Stimulated activated naive CD4-positive, alpha-beta T cell (primary cell): Measurements from ENCODE around the gene CACNA2D3.
"Not testable (repeated sequence)": the region's sequence is repeated elsewhere in the genome, so short reads cannot be mapped to it uniquely, and the experiment has no call there.

ENCODE experiments used
- DNase-seq, 6 experiments: peaks; one replicate each; lab custom pipeline; 2025; lab: John Stamatoyannopoulos, UW

Gene CACNA2D3

DNA sequence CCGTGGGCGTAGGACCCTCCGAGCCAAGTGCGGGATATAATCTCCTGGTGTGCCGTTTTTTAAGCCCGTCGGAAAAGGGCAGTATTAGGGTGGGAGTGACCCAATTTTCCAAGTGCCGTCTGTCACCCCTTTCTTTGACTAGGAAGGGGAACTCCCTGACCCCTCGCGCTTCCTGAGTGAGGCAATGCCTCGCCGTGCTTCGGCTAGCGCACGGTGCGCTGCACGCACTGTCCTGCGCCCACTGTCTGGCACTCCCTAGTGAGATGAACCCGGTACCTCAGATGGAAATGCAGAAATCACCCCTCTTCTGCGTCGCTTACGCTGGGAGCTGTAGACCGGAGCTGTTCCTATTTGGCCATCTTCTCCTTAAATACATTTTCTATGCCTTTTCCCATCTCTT, 342.2 kb downstream of the CACNA2D3 start:
- not testable (repeated sequence) for DNase-seq

DNA sequence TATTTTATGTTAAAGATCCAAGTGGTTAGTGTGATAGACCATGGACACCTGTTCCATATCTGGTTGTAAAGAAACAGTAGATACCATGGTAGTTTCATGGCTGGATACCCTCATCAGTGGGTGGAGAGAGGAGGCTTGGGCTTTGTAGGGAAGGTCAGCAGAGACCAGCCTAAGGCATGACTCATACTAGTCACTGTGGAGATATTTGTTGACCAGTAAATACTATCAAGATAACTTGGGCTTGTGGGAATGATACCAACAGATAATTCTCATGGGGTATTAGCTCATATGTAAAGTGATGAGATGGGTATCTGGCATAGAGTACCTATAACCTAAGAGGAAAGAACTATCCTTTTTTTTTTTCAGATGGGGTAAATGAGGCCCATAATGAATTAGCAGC, 354.5 kb downstream of the CACNA2D3 start:
- DNase-seq = no peak

- DNase-seq = no peak
Observed at GRCh38 chr3:54481606-54482365, 359.4 kb downstream of the CACNA2D3 start.

DNA sequence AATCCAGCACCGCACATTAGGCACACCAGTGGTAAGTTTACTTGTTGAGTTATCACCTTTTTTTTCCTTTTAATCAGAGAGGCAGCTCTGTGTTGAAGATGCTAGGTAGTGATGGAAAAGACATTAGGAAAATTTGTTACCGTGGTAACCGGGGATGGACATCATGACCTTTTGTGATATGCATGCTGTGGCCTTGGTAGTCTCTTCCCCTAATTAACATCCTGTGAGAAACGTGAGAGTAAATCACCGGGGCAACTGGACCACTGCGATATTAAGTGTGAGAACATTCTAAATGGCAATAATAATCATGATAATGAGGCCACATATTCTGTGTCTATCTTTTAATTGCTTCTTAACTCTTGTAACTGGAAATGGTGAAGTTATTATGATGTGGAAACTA, 362.0 kb downstream of the CACNA2D3 start:
- no peak for DNase-seq

- DNase-seq = no peak
Observed at GRCh38 chr3:54486317-54486716, 364.0 kb downstream of the CACNA2D3 start.

DNA sequence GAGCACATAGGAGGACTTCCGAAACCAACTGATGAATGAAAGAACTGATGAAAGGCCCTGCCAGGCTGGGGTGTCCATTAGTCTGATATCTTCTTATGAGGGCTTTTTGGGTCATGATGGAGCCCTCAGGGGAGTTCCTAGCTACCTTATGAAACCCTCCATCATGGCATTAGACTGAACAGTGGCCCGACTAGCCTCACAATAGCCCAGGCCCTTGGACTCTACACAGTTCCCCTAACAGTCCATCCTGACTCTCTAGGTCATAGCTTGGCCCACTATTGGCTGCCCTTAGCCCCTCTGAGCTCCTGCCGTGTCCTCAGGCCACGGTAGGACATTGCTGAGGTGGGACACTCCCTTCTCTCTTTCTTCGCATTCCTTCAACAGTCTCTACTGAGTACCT, 365.9 kb downstream of the CACNA2D3 start:
- no peak for DNase-seq

DNA sequence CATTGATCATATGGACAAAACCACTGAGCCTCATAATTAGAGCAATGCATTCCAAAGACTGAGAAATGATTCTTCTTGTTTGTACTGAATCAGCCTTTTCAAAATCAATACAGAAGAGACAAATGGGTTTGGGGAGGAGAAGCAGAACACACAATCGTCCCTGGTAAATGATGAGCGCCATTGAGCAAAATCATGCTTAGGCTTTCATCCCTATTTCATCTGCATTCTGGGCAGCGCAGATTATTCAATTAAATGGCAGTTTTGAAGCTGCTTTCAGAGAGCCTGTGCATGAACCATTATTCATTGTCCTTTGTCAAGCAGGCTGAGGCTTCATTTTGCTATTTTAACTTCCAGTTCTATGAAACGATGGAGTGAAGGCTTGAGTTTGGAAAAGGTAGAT, 371.9 kb downstream of the CACNA2D3 start:
- no peak for DNase-seq

GRCh38 chr3:54506603-54507002, 384.3 kb downstream of the CACNA2D3 start:
- no peak for DNase-seq

GRCh38 chr3:54507876-54508460, 385.6 kb downstream of the CACNA2D3 start:
- DNase-seq = no peak

DNA sequence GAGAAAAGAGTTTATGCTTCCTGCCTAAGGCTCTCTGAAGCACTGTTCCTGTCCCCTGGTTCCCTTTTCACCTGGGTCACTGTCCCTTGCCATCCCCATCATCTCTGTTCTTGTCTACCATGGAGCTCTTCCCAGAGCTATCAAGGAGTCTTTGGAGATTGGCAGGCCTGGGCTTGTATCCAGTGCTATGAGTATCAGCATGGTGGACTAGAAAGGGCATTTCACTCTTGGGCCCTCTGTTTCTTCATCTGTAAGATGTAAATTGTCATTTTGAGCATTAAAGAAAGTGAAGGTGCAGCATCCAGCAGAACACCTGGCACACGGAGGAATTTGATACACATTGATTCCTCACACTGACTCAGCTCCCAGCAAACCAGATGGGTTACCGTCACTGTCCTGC, 388.2 kb downstream of the CACNA2D3 start:
- DNase-seq = no peak

- DNase-seq = no peak
Observed at GRCh38 chr3:54511766-54512365, 389.5 kb downstream of the CACNA2D3 start.

DNA sequence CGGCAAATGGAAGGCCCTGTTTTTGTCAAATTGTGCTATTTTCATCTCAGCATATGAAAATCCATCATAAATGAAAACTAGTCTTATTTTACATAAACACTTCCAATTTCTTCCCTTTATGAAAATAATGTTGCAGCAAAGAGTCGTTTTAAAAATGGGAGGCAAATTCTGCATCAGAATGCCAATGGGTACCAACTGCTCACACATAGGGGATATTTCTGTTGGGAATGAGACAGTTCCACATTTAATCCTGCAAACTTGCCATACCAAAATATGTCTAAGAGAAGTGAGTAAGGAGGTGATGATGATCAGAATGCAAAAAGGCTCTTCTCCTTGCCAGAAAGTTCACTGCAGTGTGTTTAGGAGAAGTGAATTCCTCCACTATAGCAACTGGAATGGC, 391.7 kb downstream of the CACNA2D3 start:
- no peak for DNase-seq

DNA sequence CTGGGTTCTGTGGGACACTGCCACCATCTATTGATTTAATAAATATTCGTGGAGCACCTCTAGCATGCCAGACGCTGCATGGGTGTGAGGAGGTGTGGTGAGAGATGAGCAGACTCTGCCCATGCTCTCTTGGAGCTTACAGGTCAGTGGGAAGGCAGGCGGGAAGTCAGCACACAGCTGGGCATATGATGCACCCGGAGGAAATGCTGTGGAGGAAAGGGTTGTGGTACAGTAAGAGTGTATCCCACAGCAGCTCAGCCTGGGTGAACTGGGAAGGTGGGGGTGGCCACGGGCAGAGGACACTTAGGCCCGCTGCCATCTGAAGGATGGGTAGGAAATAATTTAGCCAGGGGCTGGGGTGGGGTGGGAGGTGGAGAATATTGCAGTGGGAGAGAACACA, 392.1 kb downstream of the CACNA2D3 start:
- DNase-seq = no peak

- DNase-seq = no peak
Observed at GRCh38 chr3:54515441-54516213, 393.3 kb downstream of the CACNA2D3 start.

GRCh38 chr3:54517424-54517823, 395.1 kb downstream of the CACNA2D3 start:
- no peak for DNase-seq

DNA sequence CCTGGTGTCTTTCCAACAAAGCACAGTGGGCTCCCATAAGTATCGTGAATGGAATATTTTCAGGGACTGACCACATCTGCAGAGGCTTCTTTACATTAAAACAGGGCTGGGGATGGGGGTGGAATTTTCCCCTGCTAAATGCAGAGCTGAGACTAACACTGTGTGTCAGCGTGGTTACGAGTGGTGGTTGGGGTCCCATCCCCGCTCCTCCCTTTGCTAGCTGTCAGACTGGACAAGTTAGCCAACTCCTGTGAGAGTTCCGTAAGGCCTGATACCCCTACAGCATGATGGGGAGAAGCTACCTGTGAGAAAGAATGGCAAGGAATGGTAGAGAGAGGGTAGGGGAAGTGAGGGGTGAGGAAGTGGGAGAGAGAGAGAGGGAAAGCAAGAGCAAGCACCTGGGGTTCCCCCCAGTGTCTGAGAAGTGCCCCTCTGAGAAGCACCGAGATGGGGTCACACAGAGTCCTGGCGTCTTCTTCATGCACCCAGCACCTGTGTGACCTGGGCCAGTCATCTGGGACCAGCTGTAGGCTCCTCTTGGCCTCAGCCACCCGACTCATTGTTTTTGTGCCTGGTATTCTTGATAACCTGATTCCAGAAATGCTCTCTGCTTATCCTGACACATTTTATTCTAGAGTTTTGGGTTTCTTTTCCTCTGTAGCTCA, 395.8 kb downstream of the CACNA2D3 start:
- no peak for DNase-seq

- no peak for DNase-seq
Observed at GRCh38 chr3:54519493-54519892, 397.1 kb downstream of the CACNA2D3 start.

DNA sequence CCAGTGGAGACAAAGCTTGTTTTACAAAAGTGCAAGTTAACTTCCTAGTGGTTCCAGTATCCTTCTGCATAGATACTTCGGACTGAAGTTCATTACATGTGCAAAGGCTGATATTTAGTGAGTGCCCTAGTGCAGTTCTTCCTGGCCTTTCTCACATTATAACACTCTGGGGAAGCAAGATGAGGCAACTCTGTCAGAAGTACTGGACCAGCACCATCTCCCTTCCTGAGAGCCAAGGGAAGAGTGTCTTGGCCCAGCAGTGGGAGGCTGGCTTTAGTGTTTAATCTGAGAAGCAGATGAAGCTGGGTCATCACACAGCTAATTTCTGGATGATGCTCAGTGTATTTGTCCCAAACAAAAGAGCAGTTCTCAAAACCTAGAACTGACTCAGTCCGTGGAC, 397.7 kb downstream of the CACNA2D3 start:
- no peak for DNase-seq

GRCh38 chr3:54527521-54527920, 405.2 kb downstream of the CACNA2D3 start:
- no peak for DNase-seq

DNA sequence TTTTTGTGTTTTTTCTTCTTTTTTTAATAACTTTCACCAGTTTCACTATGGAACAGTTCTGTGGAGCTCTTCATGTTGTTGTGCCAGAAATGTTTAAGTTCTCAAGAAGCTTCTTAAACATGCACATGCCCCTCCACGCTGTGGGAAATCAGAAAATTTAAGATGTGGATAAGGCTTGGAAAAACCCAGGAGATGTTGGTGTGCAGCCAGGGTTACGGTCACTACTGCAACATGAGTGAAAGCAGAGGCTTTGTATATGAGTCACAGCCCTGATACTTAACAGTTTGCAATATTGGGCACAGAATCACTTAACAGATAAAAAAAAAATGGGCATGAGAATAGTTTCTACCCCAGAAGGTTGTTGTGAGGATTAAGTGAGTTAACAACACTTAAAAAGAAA, 405.6 kb downstream of the CACNA2D3 start:
- DNase-seq = no peak

GRCh38 chr3:54528668-54529067, 406.3 kb downstream of the CACNA2D3 start:
- DNase-seq = no peak

GRCh38 chr3:54530091-54530490, 407.7 kb downstream of the CACNA2D3 start:
- no peak for DNase-seq
